Measurements from ENCODE around the gene MICALL1.
"Not testable (repeated sequence)": the region's sequence is repeated elsewhere in the genome, so short reads cannot be mapped to it uniquely, and the experiment has no call there.

Gene MICALL1

DNA sequence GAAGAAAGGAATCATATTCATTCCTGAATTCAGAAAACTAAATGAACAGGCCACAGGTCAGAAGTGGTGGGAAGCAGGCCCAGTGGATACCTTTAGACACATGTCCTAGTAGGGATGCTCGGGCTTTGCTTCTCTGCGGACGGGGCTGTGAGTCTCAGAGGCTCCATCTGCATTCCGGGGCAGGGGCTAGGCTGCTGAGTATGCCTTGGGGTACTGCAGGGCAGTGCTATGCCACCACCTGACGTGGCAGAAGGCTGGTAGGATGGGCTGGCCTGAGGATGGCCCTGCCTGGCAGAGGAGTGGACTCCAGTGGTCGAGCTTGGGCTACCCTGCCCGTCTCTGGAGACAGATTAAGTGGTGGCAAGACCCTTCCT lies 37.7 kb downstream of the MICALL1 start:
- H3K4me2 ChIP-seq (ENCODE audit: low read length): no peak overlapping the region
- TF ChIP-seq, protein P1, sequence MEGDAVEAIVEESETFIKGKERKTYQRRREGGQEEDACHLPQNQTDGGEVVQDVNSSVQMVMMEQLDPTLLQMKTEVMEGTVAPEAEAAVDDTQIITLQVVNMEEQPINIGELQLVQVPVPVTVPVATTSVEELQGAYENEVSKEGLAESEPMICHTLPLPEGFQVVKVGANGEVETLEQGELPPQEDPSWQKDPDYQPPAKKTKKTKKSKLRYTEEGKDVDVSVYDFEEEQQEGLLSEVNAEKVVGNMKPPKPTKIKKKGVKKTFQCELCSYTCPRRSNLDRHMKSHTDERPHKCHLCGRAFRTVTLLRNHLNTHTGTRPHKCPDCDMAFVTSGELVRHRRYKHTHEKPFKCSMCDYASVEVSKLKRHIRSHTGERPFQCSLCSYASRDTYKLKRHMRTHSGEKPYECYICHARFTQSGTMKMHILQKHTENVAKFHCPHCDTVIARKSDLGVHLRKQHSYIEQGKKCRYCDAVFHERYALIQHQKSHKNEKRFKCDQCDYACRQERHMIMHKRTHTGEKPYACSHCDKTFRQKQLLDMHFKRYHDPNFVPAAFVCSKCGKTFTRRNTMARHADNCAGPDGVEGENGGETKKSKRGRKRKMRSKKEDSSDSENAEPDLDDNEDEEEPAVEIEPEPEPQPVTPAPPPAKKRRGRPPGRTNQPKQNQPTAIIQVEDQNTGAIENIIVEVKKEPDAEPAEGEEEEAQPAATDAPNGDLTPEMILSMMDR (IDR thresholded peaks at IDR 0.05; ENCODE audit: low read depth, low read length, poor library complexity, severe bottlenecking): no peak
- no peak for TF ChIP-seq EZH2phosphoT487 (IDR thresholded peaks at IDR 0.05; ENCODE audit: borderline replicate concordance, low read length)
- H3K9me3 ChIP-seq (ENCODE audit: control insufficient read depth, insufficient read depth, low read length): no peaks in the 10 kb centered on the region
- no peaks in the 10 kb centered on the region for H3K9me2 ChIP-seq (replicated peaks; ENCODE audit: control insufficient read depth, low read length)
- H3K4me3 ChIP-seq (ENCODE audit: low read length): no peak overlapping the region
- H4K20me1 ChIP-seq (ENCODE audit: control insufficient read depth, insufficient read depth, low read depth, low read length): no peaks in the 10 kb centered on the region
- H3K4me1 ChIP-seq (ENCODE audit: control insufficient read depth, low read length): no peaks in the 10 kb centered on the region
- H3K36me3 ChIP-seq (ENCODE audit: control insufficient read depth, low read length): no peaks in the 10 kb centered on the region
- no peaks in the 10 kb centered on the region for H3F3A ChIP-seq (ENCODE audit: control insufficient read depth, insufficient read depth)
- no peaks in the 10 kb centered on the region for H3K79me2 ChIP-seq (ENCODE audit: control insufficient read depth, low read length)
- H3K27ac ChIP-seq (ENCODE audit: low read depth, low read length): no peak overlapping the region
- no peaks in the 10 kb centered on the region for H3K27me3 ChIP-seq (ENCODE audit: control insufficient read depth, low read length)

DNA sequence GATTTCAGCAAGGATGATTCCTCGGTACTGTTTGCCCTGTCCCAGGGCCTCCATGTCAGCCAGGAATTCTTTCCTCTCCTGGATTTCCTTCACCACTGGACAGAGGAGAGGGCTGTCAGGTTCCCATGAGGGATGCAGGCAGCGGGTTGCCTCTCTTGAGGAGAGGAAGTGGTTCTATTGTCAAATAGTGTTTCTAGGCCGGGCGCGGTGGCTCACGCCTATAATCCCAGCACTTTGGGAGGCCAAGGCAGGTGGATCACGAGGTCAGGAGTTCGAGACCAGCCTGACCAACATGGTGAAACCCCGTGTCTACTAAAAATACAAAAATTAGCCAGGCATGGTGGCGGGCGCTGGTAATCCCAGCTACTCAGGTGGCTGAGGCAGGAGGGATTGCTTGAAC lies 38.3 kb downstream of the MICALL1 start:
- H3F3A ChIP-seq (ENCODE audit: control insufficient read depth, insufficient read depth); H3K9me3 ChIP-seq (ENCODE audit: control insufficient read depth, insufficient read depth, low read length); H3K4me2 ChIP-seq (ENCODE audit: low read length); H3K27me3 ChIP-seq (ENCODE audit: control insufficient read depth, low read length); H3K79me2 ChIP-seq (ENCODE audit: control insufficient read depth, low read length); H3K27ac ChIP-seq (ENCODE audit: low read depth, low read length); H3K9me2 ChIP-seq (replicated peaks; ENCODE audit: control insufficient read depth, low read length); H3K4me3 ChIP-seq (ENCODE audit: low read length); H4K20me1 ChIP-seq (ENCODE audit: control insufficient read depth, insufficient read depth, low read depth, low read length); H3K4me1 ChIP-seq (ENCODE audit: control insufficient read depth, low read length); H3K36me3 ChIP-seq (ENCODE audit: control insufficient read depth, low read length): not testable (repeated sequence)

DNA sequence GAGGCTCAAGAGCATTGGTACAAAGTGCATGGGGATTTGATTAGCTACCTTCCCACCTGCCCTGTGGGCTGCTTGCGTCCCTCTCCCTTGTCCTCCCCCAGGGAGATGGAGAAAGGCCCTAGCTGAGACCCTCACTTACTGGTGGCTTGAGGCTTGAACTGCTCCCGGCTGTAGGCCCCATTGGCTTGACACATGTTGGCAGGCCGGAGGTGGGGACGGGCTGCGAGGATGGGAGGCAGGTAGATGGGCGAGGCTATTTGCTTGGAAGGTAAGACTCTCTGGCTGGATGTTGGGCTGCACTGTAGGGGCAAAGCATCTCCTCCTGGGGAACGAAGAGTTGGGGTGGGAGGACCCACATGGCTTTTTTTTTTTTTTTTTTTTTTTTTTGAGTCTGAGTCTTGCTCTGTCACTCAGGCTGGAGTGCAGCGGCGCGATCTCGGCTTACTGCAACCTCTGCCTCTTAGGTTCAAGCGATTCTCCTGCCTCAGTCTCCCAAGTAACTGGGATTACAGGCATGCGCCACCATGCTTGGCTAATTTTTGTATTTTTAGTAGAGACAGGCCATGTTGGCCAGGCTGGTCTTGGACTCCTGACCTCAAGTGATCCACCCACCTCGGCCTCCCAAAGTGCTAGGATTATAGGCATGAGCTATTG lies 41.2 kb downstream of the MICALL1 start:
- H4K20me1 ChIP-seq (ENCODE audit: control insufficient read depth, insufficient read depth, low read depth, low read length); H3K36me3 ChIP-seq (ENCODE audit: control insufficient read depth, low read length); H3K9me3 ChIP-seq (ENCODE audit: control insufficient read depth, insufficient read depth, low read length); H3K4me3 ChIP-seq (ENCODE audit: low read length); H3K4me2 ChIP-seq (ENCODE audit: low read length); H3K9me2 ChIP-seq (replicated peaks; ENCODE audit: control insufficient read depth, low read length); H3K27me3 ChIP-seq (ENCODE audit: control insufficient read depth, low read length); H3K27ac ChIP-seq (ENCODE audit: low read depth, low read length); H3K4me1 ChIP-seq (ENCODE audit: control insufficient read depth, low read length); H3K79me2 ChIP-seq (ENCODE audit: control insufficient read depth, low read length); H3F3A ChIP-seq (ENCODE audit: control insufficient read depth, insufficient read depth): not testable (repeated sequence)

DNA sequence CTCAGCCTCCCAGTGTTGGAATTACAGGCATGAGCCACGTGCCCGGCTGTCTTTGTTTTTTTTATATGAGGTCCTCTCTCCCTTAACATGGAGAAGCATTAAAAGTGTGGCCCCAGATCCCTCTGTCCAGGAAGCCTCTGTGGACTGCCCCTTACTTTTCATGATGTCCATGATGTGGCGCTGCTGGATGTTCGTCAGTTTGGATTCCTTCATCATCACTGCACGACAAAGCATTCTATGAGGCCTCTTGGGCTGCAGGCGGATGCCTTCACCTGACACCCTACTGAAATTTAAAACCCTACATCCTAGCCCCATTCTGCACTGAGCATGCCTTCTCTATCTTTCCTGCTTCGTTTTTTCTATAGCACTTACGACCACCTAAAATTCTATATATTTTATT lies 45.2 kb downstream of the MICALL1 start:
- H3K36me3 ChIP-seq (ENCODE audit: control insufficient read depth, low read length): no peaks in the 10 kb centered on the region
- H3K4me1 ChIP-seq (ENCODE audit: control insufficient read depth, low read length): peaks cover 16% of the 10 kb centered on the region
- H3F3A ChIP-seq (ENCODE audit: control insufficient read depth, insufficient read depth): no peaks in the 10 kb centered on the region
- no peak for TF ChIP-seq EZH2phosphoT487 (IDR thresholded peaks at IDR 0.05; ENCODE audit: borderline replicate concordance, low read length)
- TF ChIP-seq, protein P1 (IDR thresholded peaks at IDR 0.05; ENCODE audit: low read depth, low read length, poor library complexity, severe bottlenecking): no peak
- H3K27me3 ChIP-seq (ENCODE audit: control insufficient read depth, low read length): peaks cover 12% of the 10 kb centered on the region
- H3K27ac ChIP-seq (ENCODE audit: low read depth, low read length): no peak overlapping the region
- no peak overlapping the region for H3K4me3 ChIP-seq (ENCODE audit: low read length)
- no peaks in the 10 kb centered on the region for H3K9me2 ChIP-seq (replicated peaks; ENCODE audit: control insufficient read depth, low read length)
- no peak overlapping the region for H3K4me2 ChIP-seq (ENCODE audit: low read length)
- no peaks in the 10 kb centered on the region for H3K9me3 ChIP-seq (ENCODE audit: control insufficient read depth, insufficient read depth, low read length)
- peaks cover 26% of the 10 kb centered on the region for H3K79me2 ChIP-seq (ENCODE audit: control insufficient read depth, low read length)
- no peaks in the 10 kb centered on the region for H4K20me1 ChIP-seq (ENCODE audit: control insufficient read depth, insufficient read depth, low read depth, low read length)
